HG03469 (cell line): Measurements from ENCODE around the gene PIP5K1B.

ENCODE experiments used
- ATAC-seq: cut with Tn5 transposase; IDR thresholded peaks from one replicate; pipeline ENCODE4 v1.9.1; 2021; ENCODE audit warnings: mild to moderate bottlenecking, moderate library complexity, moderate number of reproducible peaks; ENCODE audit not compliant: unreplicated experiment

PIP5K1B gene

DNA sequence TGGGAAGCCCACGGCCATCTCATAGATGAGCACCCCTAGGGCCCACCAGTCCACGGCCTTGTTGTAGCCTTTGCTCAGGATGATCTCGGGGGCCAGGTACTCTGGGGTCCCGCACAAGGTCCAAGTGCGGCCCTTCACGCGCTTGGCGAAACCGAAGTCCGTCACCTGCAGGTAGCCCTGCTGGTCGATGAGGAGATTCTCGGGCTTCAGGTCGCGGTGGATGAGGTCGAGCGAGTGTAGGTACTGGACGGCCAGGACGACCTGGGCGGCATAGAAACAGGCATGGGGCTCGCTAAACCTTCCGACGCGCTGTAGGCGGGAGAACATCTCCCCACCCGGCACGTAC, 308.3 kb downstream of the PIP5K1B start:
- no peak for ATAC-seq

GRCh38 chr9:69014013-69014412, 309.0 kb downstream of the PIP5K1B start, which contains the start of gene PRKACG:
TSS of gene PRKACG (minus strand) at chr9:69014113. CDS start at chr9:69014092, 21 bp downstream.
- ATAC-seq, result no peak

- ATAC-seq, result no peak
Measured at GRCh38 chr9:69016191-69017096, 311.4 kb downstream of the PIP5K1B start.

- no peak for ATAC-seq
Measured at GRCh38 chr9:69018737-69019136, 313.7 kb downstream of the PIP5K1B start.

- ATAC-seq, result no peak
Measured at GRCh38 chr9:69019808-69020207, 314.8 kb downstream of the PIP5K1B start.

DNA sequence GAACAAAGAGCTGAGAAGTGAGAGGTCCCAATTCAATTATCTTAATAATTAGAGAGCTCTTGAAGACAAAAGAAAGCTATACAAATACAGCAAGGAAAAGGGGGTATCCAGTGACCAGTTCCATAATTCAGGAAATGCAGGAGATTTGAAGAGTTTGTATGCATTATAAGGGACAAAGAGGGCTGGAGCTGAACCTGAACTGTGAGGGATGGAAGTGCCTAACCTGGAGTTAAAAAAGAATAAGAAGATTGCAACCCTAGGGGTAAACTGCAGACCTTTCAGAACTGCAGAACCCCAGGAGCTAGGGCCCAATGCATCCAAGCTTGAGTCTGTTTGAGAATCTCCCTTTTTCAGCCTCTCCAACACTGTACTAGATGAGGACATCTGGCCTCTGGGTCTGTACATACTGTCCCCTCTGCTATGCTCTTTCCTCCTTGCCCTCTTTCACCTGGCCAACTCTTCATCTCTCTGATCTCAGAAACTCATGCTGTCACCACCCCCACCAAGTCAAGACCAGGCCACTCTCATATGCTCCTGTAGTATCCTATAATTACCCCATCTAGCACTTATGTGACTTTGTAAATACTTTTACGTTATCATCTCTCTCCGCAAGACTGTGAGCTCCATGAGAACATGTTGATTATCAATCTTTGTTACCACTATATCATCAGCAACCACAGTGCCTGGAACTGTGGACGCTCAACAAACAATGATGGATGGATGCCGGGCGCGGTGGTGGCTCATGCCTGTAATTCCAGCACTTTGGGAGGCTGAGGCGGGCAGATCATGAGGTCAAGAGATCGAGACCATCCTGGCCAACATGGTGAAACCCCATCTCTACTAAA, 315.5 kb downstream of the PIP5K1B start:
- ATAC-seq, result no peak

DNA sequence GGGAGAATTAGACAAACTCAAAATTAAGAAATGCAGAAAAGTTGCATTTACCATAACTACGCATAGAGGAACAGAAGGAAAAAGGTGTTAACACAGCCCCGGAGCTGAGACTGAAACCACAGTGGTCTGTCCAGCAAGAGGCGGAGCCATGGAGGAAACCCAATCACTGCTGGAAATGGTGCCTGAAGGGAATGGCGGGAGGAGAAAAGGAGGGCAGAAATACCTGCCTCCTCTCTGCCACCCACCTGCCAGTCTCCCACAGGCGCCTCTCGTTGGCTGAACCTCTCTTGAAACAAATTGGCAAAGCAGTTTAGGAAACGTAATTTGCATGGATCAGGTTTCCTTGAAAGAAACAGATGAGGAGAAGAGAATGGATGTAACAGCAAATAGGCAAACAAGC, 318.6 kb downstream of the PIP5K1B start:
- ATAC-seq, result no peak

GRCh38 chr9:69027355-69028097, 322.5 kb downstream of the PIP5K1B start:
- ATAC-seq, result peak; percentile 42

GRCh38 chr9:69028754-69029153, 323.7 kb downstream of the PIP5K1B start:
- ATAC-seq, result no peak

- no peak for ATAC-seq
Measured at GRCh38 chr9:69029535-69029934, 324.5 kb downstream of the PIP5K1B start.

GRCh38 chr9:69030851-69031645, 326.0 kb downstream of the PIP5K1B start:
- ATAC-seq, result no peak

GRCh38 chr9:69034071-69034470, 329.0 kb downstream of the PIP5K1B start:
- no peak for ATAC-seq

DNA sequence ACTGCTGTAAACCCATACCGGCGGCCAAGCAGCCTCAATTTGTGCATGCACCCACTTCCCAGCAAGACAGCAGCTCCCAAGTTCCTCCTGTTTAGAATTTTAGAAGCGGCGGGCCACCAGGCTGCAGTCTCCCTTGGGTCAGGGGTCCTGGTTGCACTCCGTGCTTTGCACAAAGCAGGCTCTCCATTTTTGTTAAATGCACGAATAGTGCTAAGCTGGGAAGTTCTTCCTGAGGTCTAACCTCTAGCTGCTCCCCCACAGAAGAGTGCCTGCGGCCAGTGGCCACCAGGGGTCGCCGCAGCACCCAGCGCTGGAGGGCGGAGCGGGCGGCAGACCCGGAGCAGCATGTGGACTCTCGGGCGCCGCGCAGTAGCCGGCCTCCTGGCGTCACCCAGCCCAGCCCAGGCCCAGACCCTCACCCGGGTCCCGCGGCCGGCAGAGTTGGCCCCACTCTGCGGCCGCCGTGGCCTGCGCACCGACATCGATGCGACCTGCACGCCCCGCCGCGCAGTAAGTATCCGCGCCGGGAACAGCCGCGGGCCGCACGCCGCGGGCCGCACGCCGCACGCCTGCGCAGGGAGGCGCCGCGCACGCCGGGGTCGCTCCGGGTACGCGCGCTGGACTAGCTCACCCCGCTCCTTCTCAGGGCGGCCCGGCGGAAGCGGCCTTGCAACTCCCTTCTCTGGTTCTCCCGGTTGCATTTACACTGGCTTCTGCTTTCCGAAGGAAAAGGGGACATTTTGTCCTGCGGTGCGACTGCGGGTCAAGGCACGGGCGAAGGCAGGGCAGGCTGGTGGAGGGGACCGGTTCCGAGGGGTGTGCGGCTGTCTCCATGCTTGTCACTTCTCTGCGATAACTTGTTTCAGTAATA, 330.6 kb downstream of the PIP5K1B start, which contains the start of gene FXN:
TSS of gene FXN (plus strand) at position 315 of the 871 bp plus-strand sequence. CDS start at position 346, 31 bp downstream.
- ATAC-seq, result peak; percentile 88

- no peak for ATAC-seq
Measured at GRCh38 chr9:69036309-69036708, 331.3 kb downstream of the PIP5K1B start.

DNA sequence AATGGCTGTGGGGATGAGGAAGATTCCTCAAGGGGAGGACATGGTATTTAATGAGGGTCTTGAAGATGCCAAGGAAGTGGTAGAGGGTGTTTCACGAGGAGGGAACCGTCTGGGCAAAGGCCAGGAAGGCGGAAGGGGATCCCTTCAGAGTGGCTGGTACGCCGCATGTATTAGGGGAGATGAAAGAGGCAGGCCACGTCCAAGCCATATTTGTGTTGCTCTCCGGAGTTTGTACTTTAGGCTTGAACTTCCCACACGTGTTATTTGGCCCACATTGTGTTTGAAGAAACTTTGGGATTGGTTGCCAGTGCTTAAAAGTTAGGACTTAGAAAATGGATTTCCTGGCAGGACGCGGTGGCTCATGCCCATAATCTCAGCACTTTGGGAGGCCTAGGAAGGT, 331.8 kb downstream of the PIP5K1B start:
- ATAC-seq, result no peak

DNA sequence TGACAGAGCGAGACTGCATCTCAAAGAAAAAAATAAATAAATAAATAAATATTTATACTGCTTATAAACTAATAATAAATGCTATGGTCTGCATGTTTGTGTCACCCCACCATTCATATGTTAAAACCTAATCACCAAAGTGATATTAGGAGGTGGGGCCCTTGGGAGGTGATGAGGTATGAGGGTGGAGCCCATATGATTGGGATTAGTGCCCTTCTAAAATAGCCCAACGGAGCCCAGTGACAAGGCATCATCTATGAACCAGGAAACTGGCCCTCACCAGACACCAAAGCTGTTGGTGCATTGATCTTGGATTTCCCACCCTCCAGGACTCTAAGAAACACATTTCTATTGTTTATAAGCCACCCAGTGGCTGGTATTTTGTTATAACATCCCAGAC, 335.6 kb downstream of the PIP5K1B start:
- no peak for ATAC-seq

DNA sequence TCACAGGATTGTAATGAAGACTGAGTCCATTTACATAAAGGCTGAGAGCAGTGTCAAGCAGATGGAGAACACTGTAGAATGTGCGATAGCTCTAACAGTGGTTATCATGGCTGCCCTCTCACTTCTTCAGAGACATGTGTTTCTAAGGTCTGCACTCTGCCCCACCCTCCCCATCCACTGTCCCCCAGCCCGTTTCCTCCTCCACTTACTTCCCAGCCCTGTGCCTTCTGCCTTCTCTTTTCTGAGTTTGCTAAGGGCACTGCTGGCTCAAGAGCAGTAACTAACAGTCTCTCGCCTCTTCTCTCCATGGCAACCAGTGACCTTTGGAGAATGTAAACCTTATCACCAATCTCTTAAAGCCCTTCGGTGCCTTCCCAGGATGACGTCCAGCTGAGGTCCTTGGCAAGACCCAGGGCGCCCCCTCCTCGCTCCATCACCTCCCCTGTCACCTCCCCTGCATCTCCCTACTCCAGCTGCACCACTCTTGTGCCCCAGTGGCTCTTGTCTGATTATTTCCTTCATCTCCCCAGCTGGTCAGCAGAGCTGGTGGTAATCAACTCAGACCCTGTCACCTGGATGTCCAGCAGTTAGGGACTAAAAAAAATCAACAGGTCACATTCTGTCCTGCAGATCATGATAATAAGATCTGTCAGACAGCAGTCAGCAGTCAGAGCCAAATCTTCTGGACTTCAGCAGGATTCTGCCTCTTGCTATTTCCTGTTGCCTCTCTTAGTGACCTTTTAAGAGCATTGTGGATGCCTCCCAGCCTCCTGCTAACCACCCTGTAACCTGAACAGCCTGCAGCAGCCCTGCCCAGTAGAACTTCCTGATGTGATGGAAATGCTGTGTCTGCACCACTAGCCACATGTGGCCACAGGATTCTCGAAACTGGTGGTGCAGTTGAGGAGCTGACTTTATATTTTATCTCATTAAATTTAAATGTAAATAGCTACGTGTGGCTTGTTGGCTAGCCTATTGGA, 339.5 kb downstream of the PIP5K1B start:
- no peak for ATAC-seq

DNA sequence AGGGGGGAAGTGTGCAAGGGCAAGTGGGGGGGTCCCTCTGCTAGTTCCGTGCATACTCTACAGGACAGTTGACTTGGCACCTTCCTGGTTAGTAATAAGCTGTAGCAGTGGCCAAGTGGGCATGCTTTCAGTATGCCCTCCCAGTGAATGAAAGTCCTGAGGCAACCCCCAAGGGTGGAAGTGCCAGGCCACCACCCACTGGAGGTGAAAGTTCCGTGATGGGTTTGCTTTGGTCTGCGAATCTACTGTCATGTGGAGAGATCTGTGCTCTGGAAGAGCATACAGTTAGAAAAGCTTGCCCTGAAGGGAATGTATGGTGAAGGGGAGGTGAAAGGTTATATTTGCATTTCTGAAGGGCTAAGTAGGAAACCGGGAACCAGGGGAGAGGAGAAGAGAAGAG, 340.8 kb downstream of the PIP5K1B start:
- ATAC-seq, result no peak
